ENCODE data around the gene FGF12.

The FGF12 gene

GRCh38 chr3:192655040-192655439, 72.3 kb downstream of the FGF12 start:
- ATAC-seq, result no peak
- TF ChIP-seq RARB (CRISPR knock-in tag; IDR thresholded peaks at IDR 0.05) (no peak), GLIS3 (CRISPR knock-in tag; IDR thresholded peaks at IDR 0.05) (no peak), CSDC2 (CRISPR knock-in tag; IDR thresholded peaks at IDR 0.05) (no peak), TOX (CRISPR knock-in tag; IDR thresholded peaks at IDR 0.05; ENCODE audit: borderline replicate concordance) (no peak), TSHZ2 (CRISPR knock-in tag; IDR thresholded peaks at IDR 0.05) (no peak), CSRNP3 (CRISPR knock-in tag; IDR thresholded peaks at IDR 0.05) (no peak), PPARA (CRISPR knock-in tag; IDR thresholded peaks at IDR 0.05; ENCODE audit: borderline replicate concordance) (no peak), ARNTL (CRISPR knock-in tag; IDR thresholded peaks at IDR 0.05; ENCODE audit: borderline replicate concordance, low read depth) (no peak), POU6F1 (CRISPR knock-in tag; IDR thresholded peaks at IDR 0.05; ENCODE audit: borderline replicate concordance, low read depth) (no peak)

GRCh38 chr3:192653862-192654261, 73.5 kb downstream of the FGF12 start:
- TF ChIP-seq ZC3H10 (CRISPR knock-in tag; IDR thresholded peaks at IDR 0.05), result no peak
- TF ChIP-seq RARB (CRISPR knock-in tag; IDR thresholded peaks at IDR 0.05), result no peak
- no peak for TF ChIP-seq TSHZ2 (CRISPR knock-in tag; IDR thresholded peaks at IDR 0.05)
- TF ChIP-seq GLIS3 (CRISPR knock-in tag; IDR thresholded peaks at IDR 0.05), result no peak
- TF ChIP-seq CREB5 (CRISPR knock-in tag; IDR thresholded peaks at IDR 0.05; ENCODE audit: low read depth), result no peak
- no peak for TF ChIP-seq ZNF70 (CRISPR knock-in tag; IDR thresholded peaks at IDR 0.05)
- TF ChIP-seq PATZ1 (CRISPR knock-in tag; IDR thresholded peaks at IDR 0.05; ENCODE audit: borderline replicate concordance), result no peak
- TF ChIP-seq OSR1 (CRISPR knock-in tag; IDR thresholded peaks at IDR 0.05), result no peak
- no peak for TF ChIP-seq POU6F1 (CRISPR knock-in tag; IDR thresholded peaks at IDR 0.05; ENCODE audit: borderline replicate concordance, low read depth)
- TF ChIP-seq TOX (CRISPR knock-in tag; IDR thresholded peaks at IDR 0.05; ENCODE audit: borderline replicate concordance), result no peak
- ATAC-seq, result no peak
